Rectal smooth muscle tissue (tissue), 1 donor: Measurements from ENCODE around the gene CCDC185.
"Not testable (repeated sequence)": the region's sequence is repeated elsewhere in the genome, so short reads cannot be mapped to it uniquely, and the experiment has no call there.

Source experiments
- H3K27ac ChIP-seq: one replicate; pipeline ENCODE4 v1.7.0; 2013; ENCODE audit warnings: low read depth, low read length, inconsistent platforms
- H3K27me3 ChIP-seq: one replicate; pipeline ENCODE4 v1.7.0; 2013; ENCODE audit warnings: low read length; ENCODE audit not compliant: control insufficient read depth, insufficient read depth
- H3K36me3 ChIP-seq: one replicate; pipeline ENCODE4 v1.7.0; 2013; ENCODE audit warnings: low read length; ENCODE audit not compliant: control insufficient read depth, insufficient read depth
- H3K4me1 ChIP-seq: one replicate; pipeline ENCODE4 v1.7.0; 2013; ENCODE audit warnings: low read length; ENCODE audit not compliant: control insufficient read depth, insufficient read depth
- H3K4me3 ChIP-seq: one replicate; pipeline ENCODE4 v1.7.0; 2013; ENCODE audit warnings: low read length
- H3K9ac ChIP-seq: one replicate; pipeline ENCODE4 v1.7.0; 2013; ENCODE audit warnings: low read length

Gene CCDC185

GRCh38 chr1:223363057-223363855, 30.0 kb upstream of the CCDC185 start:
- H3K27me3 ChIP-seq, result no peaks in the 10 kb centered on the region
- H3K4me3 ChIP-seq, result peak overlapping the region; percentile 52

DNA sequence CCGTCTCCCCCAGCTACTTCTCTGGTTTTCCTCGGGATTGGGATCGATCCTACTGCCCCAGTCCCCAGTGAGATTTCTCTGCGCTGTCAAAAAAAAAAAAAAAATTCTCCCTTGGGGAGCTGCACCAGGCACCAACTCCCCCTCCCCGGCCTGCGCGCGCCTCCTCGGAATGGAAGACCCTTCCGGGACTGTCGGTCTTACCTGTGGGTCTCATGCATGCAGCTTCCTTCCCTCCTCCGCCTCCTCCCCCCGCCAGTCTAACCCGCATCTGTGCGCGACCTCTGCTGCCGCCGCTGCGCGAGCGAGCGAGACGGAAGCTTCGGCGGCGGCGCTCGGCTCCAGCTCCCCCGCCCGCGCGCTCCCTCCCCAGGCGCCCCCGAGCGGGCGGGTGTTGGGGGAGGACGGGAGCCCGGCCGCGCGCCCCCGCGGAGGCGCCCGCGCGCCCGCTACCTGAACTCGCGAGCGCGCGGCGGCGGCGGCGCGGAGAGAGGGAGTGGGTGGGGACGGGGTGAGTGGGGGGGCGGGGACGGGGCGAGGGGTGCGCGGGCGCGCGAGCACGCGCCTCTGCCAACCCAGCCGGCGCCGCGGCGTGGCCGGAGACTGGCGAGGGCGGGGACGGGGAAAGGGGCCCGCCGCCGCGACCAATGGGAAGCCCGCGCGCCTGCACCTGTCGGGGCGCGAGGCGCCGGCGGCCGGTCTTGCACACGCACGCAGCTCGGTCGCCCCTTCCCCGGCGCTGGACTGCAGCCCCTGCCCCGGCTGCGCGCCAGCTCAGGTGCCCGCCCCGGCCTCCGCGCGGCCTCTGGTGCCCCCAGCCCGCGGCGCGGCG, 29.1 kb upstream of the CCDC185 start, which contains the start of gene SUSD4:
SUSD4 (minus strand) TSS at position 321 of the 829 bp plus-strand sequence. CDS start 751 bp downstream, outside the sequence.
- peaks cover 3% of the 10 kb centered on the region for H3K4me1 ChIP-seq
- no peak within 1 kb of the TSS for H3K9ac ChIP-seq
- H3K36me3 ChIP-seq, result no peaks in the 10 kb centered on the region
- peak within 1 kb of the TSS; percentile 57 for H3K4me3 ChIP-seq
- no peaks in the 10 kb centered on the region for H3K27me3 ChIP-seq
- no peak within 1 kb of the TSS for H3K27ac ChIP-seq

More at GRCh38 chr1:223363057-223363855, 30.0 kb upstream of the CCDC185 start:
- no peak overlapping the region for H3K9ac ChIP-seq
- no peak overlapping the region for H3K27ac ChIP-seq
- no peaks in the 10 kb centered on the region for H3K36me3 ChIP-seq
- H3K4me1 ChIP-seq, result peaks cover 3% of the 10 kb centered on the region

DNA sequence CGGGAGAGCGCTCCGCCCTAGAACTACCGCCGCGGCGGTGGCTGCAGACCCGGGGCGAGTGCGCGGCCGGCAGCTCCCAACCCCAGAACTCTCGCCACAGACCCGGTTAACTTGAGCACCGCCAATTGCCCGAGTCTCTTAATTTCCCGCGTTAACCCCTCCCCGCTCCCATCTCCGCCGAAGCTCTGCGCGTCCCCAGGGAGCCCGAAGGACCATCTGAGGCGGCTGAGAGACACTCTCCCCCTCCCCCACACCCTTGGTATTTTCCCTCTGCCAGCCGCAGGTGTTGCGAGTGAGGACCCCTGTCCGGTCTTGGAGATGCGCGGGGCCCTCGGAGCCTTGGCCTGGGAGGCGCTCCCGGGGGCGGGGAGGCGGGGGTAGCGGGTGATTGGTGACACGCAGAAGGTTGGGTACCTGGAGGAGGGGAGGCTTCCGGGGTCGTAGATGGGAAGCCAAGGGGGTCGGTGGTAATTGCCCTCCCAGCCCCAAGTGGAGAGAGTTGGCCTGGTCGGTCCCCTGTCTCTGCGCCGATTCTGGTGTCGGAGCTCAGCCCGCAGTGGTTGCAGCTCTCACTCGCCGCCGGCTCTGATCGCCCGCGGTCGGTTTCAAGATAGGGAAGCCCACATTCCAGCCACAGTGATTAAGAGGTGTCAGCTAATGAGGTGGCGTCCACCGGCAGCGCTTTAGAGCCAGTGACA, 28.4 kb upstream of the CCDC185 start:
- peaks cover 3% of the 10 kb centered on the region for H3K4me1 ChIP-seq
- no peak overlapping the region for H3K27ac ChIP-seq
- H3K36me3 ChIP-seq, result no peaks in the 10 kb centered on the region
- no peaks in the 10 kb centered on the region for H3K27me3 ChIP-seq
- H3K4me3 ChIP-seq, result peak overlapping the region; percentile 57
- no peak overlapping the region for H3K9ac ChIP-seq

DNA sequence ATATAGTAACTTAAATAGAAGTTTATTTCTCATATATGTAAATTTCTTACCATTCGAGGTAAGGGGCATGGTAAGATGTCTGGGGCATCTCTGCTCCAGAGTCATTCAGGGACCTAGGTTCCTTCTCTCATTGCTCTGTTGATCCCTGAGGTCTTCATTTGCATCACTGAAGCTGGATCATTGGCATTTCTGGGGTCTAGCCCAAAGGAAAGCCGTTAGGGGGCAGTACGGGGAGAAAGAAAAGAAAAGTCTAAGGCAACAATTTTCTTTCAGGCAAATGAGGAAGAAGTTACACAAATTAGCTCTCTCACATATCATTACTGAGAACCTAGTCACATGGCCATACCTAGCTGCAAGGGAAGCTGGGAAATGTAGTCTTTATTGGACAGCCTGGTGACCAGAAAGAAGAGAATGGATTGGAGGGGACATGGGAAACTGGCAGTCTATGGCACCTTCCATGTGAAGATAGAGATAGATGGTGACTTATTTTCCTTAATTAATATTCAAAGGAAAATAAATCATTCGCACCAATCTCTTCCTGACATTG, 19.1 kb upstream of the CCDC185 start:
- Histone ChIP-seq H3K27me3 (no peaks in the 10 kb centered on the region), H3K4me1 (no peaks in the 10 kb centered on the region), H3K36me3 (no peaks in the 10 kb centered on the region), H3K27ac (no peak overlapping the region), H3K9ac (no peak overlapping the region), H3K4me3 (no peak overlapping the region)

- Histone ChIP-seq H3K27ac (no peak overlapping the region), H3K4me1 (no peaks in the 10 kb centered on the region), H3K36me3 (no peaks in the 10 kb centered on the region), H3K9ac (no peak overlapping the region), H3K4me3 (no peak overlapping the region), H3K27me3 (no peaks in the 10 kb centered on the region)
Observed at GRCh38 chr1:223378754-223379153, 14.5 kb upstream of the CCDC185 start.

GRCh38 chr1:223386013-223386412, 7.2 kb upstream of the CCDC185 start:
- Histone ChIP-seq H3K36me3 (no peaks in the 10 kb centered on the region), H3K4me1 (no peaks in the 10 kb centered on the region), H3K27me3 (no peaks in the 10 kb centered on the region), H3K27ac (no peak overlapping the region), H3K4me3 (no peak overlapping the region), H3K9ac (no peak overlapping the region)

GRCh38 chr1:223390618-223391017, 2.6 kb upstream of the CCDC185 start:
- no peak overlapping the region for H3K27ac ChIP-seq
- H3K9ac ChIP-seq, result no peak overlapping the region
- H3K4me3 ChIP-seq, result no peak overlapping the region
- no peaks in the 10 kb centered on the region for H3K4me1 ChIP-seq
- H3K27me3 ChIP-seq, result no peaks in the 10 kb centered on the region
- H3K36me3 ChIP-seq, result no peaks in the 10 kb centered on the region

DNA sequence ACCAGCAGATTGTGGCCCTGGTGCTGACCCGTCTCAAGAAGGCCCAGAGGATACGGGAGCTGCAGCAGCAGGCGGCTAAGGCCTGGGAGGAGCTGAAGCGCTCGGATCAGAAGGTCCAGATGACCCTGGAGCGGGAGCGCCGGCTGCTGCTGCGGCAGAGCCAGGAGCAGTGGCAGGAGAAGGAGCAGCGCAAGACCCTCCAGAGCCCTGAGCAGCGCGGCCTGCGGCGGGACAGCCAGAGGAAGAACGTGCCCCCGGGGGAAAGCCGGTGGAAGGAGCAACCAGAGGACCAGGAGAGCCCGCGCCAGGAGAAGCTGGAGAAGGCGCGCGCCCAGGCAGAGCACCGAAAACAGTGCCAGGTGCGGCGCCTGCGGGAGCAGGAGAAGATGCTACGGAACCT, 1.0 kb downstream of the CCDC185 start:
- no peak overlapping the region for H3K9ac ChIP-seq
- H3K27ac ChIP-seq, result no peak overlapping the region
- H3K4me3 ChIP-seq, result no peak overlapping the region
- H3K4me1 ChIP-seq, result no peaks in the 10 kb centered on the region
- no peaks in the 10 kb centered on the region for H3K27me3 ChIP-seq
- H3K36me3 ChIP-seq, result no peaks in the 10 kb centered on the region

DNA sequence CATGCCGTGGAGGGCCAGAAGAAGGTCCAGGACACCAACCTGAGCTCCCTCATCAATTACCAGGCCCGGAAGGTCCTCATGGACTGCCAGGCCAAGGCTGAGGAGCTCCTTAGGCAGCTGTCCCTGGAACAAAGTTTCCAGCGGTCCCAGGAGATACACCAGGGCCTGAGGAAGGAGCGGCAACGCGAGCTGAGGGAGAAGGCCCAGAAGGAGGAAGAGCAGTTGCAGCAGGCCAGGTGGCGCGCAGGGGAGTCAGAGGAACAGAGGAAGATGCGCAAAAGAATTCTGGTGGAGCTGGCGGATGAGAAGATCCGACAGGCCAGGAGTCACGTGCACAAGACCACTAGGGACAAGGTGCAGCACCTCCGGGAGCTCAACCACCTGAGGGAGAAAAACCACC, 1.5 kb downstream of the CCDC185 start:
- Histone ChIP-seq H3K4me1 (no peaks in the 10 kb centered on the region), H3K27me3 (no peaks in the 10 kb centered on the region), H3K36me3 (no peaks in the 10 kb centered on the region), H3K9ac (no peak overlapping the region), H3K27ac (no peak overlapping the region), H3K4me3 (no peak overlapping the region)

GRCh38 chr1:223399393-223399792, 6.2 kb downstream of the CCDC185 start:
- H3K4me3 ChIP-seq, H3K36me3 ChIP-seq, H3K4me1 ChIP-seq, H3K9ac ChIP-seq, H3K27me3 ChIP-seq, H3K27ac ChIP-seq: not testable (repeated sequence)

DNA sequence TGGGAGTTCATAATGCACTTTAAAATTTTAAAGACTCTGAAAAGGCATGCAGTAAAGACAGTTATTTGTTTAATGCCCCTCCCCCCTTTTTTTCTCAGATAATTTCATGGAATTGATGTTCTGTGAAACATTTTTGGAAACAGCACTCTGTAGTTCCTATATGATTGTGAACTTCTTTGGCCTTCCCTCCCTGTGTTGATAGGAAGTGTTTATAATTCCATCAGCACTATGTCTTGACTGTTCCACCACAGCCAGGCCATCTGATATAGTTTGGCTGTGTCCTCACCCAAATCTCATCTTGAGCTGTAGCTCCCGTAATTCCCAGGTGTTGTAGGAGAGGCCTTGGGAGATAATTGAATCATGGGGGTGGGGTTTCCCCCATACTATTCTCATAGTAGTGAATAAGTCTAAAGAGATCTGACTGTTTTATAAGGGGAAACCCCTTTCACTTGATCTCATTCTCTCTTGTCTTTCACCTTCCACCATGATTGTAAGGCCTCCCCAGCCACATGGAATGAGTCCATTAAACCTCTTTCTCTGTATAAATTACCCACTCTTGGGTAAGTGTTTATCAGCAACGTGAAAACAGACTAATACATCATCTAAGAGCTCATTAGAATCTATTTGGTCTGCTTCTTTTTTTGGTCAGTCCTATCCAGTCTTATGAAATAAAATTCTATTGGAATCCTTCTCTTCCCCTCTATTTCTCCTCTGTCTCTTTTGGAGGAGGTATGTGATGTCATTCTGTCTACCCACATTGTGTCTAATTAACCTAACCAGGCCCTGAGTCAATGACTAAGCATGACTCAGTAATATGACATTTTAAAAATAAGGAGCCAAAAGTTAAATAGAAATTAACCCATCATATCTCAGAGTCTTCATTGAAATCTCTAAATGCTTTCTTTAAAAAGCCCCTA, 8.9 kb downstream of the CCDC185 start:
- no peak overlapping the region for H3K27ac ChIP-seq
- H3K9ac ChIP-seq, result no peak overlapping the region
- no peaks in the 10 kb centered on the region for H3K36me3 ChIP-seq
- no peaks in the 10 kb centered on the region for H3K4me1 ChIP-seq
- no peaks in the 10 kb centered on the region for H3K27me3 ChIP-seq
- H3K4me3 ChIP-seq, result no peak overlapping the region
